PC-9 (cell line): ENCODE results near the gene STXBP3. TPM values are rescaled to one million over a fixed set of nuclear protein-coding genes. Genes with fewer than 3 reads are reported as not detected.

Experiments
- BruUV-seq: library from RNA; stranded (reverse); fragments of 400-500 nt; replicated peaks from 2 replicates; lab custom pipeline; 2021; lab: Mats Ljungman, UMichigan
- CTCF ChIA-PET: fragments of 300-600 bp; sonication (Branson Sonifier 250); formaldehyde crosslinking; loops from one replicate; lab custom pipeline; 2022; ENCODE audit warnings: antibody characterized with exemption; lab: Charles Lee
- POLR2A ChIA-PET: fragments of 300-600 bp; sonication (Branson Sonifier 250); formaldehyde crosslinking; loops from one replicate; lab custom pipeline; 2022; ENCODE audit warnings: antibody characterized with exemption; ENCODE audit not compliant: unreplicated experiment; lab: Charles Lee
- DNase-seq, 2 experiments: peaks; one replicate each; pipeline versions ENCODE4 v3.0.0 to v3.0.0-alpha.2; 2015 to 2022; ENCODE audit warnings: mixed read lengths in 1 of 2
- H2AFZ ChIP-seq: fragments of 200-600 bp; sonication (generic); 2 replicates; pipeline ENCODE4 v1.8.1; 2017; ENCODE audit warnings: antibody characterized with exemption
- H3F3A ChIP-seq: fragments of 200-600 bp; sonication (generic); 2 replicates; pipeline ENCODE4 v1.8.1; 2017; ENCODE audit warnings: antibody characterized with exemption, mild to moderate bottlenecking, low read depth; ENCODE audit not compliant: insufficient read depth
- H3K27ac ChIP-seq: fragments of 200-600 bp; sonication (generic); 2 replicates; pipeline ENCODE4 v1.6.1; 2016; ENCODE audit warnings: mixed run types
- H3K27me3 ChIP-seq: fragments of 200-600 bp; sonication (generic); 2 replicates; pipeline ENCODE4 v1.6.1; 2016; ENCODE audit warnings: low read depth, mixed run types; ENCODE audit not compliant: insufficient read depth
- H3K36me3 ChIP-seq: fragments of 200-600 bp; sonication (generic); 2 replicates; pipeline ENCODE4 v1.6.1; 2016; ENCODE audit warnings: low read depth, mixed run types
- H3K4me1 ChIP-seq: fragments of 200-600 bp; sonication (generic); replicated peaks from 2 replicates; pipeline ENCODE4 v1.6.1; 2016; ENCODE audit warnings: mixed run types; ENCODE audit not compliant: insufficient read depth
- H3K4me2 ChIP-seq: fragments of 200-600 bp; sonication (generic); 2 replicates; pipeline ENCODE4 v1.6.1; 2017; ENCODE audit warnings: mixed run types
- H3K4me3 ChIP-seq: fragments of 200-600 bp; sonication (generic); 2 replicates; pipeline ENCODE4 v1.6.1; 2016; ENCODE audit warnings: mixed run types
- H3K79me2 ChIP-seq: fragments of 200-600 bp; sonication (generic); 2 replicates; pipeline ENCODE4 v1.6.1; 2017; ENCODE audit warnings: low read depth, mixed run types
- H3K9me2 ChIP-seq: fragments of 200-600 bp; sonication (generic); 2 replicates; pipeline ENCODE4 v1.8.1; 2017; ENCODE audit warnings: mild to moderate bottlenecking; ENCODE audit not compliant: insufficient read depth
- H3K9me3 ChIP-seq: fragments of 200-600 bp; sonication (generic); 2 replicates; pipeline ENCODE4 v1.8.1; 2016; ENCODE audit warnings: low read depth; ENCODE audit not compliant: insufficient read depth
- H4K20me1 ChIP-seq: fragments of 200-600 bp; sonication (generic); 2 replicates; pipeline ENCODE4 v1.8.1; 2017; ENCODE audit not compliant: insufficient read depth
- CTCF ChIP-seq: fragments of 200-600 bp; sonication (generic); conservative IDR thresholded peaks from 2 replicates; pipeline ENCODE4 v1.6.1; 2017; ENCODE audit warnings: mixed run types, antibody characterized with exemption, mild to moderate bottlenecking, moderate library complexity
- EZH2 ChIP-seq: fragments of 200-600 bp; sonication (generic); IDR thresholded peaks from 2 replicates; pipeline ENCODE4 v1.8.0; 2017; ENCODE audit warnings: antibody characterized with exemption, low read depth
- intact Hi-C: fragments of 100-400 bp; cut with micrococcal nuclease; formaldehyde crosslinking; loops from one replicate; pipeline ENCODE4 v1.10.0; 2022; ENCODE audit not compliant: unreplicated experiment
- total RNA-seq: library from RNA; stranded (reverse); gene quantifications from 2 replicates; pipeline ENCODE4 v1.2.3, GENCODE V29; 2021

The STXBP3 gene
- total RNA-seq, 1 experiment from 2014 or later, result 37.0 TPM

- H3K79me2 ChIP-seq, result peaks cover 22% of the 10 kb centered on the region
- H3K27ac ChIP-seq, result no peak overlapping the region
- ChIA-PET CTCF (interaction anchor here (0.5 kb wide), 1 partner anchor 115 kb away, joined by 9 read pairs; no protein-coding TSS in a partner anchor), POLR2A (no interaction called here)
- H2AFZ ChIP-seq, result no peak overlapping the region
- TF ChIP-seq CTCF (no peak), EZH2 (no peak)
- intact Hi-C loops, result no loop called here
- H3K4me2 ChIP-seq, result no peak overlapping the region
- peaks cover 30% of the 10 kb centered on the region for H3K36me3 ChIP-seq
- peaks cover 3% of the 10 kb centered on the region; the same call in 1 of the 2 replicates for H3K4me1 ChIP-seq
- no peak for DNase-seq
- H3K27me3 ChIP-seq, result no peaks in the 10 kb centered on the region
- no TSS peak for BruUV-seq
- no peaks in the 10 kb centered on the region for H3K9me2 ChIP-seq
- H3K9me3 ChIP-seq, result no peaks in the 10 kb centered on the region
- H4K20me1 ChIP-seq, result peaks cover 3% of the 10 kb centered on the region
- H3F3A ChIP-seq, result no peaks in the 10 kb centered on the region; the same call in 1 of the 2 replicates
- no peak overlapping the region for H3K4me3 ChIP-seq
Observed at GRCh38 chr1:108753363-108753762, 6.9 kb downstream of the STXBP3 start.

GRCh38 chr1:108758796-108759195 is 12.3 kb downstream of the STXBP3 start:
- DNase-seq, result no peak
- Histone ChIP-seq H3K36me3 (peaks cover 42% of the 10 kb centered on the region), H3K9me2 (no peaks in the 10 kb centered on the region), H3K27me3 (no peaks in the 10 kb centered on the region), H3K4me3 (no peak overlapping the region), H3K4me1 (no peaks in the 10 kb centered on the region), H3F3A (no peaks in the 10 kb centered on the region; the same call in 1 of the 2 replicates), H2AFZ (no peak overlapping the region), H3K9me3 (no peaks in the 10 kb centered on the region), H3K4me2 (no peak overlapping the region), H3K79me2 (no peaks in the 10 kb centered on the region), H3K27ac (no peak overlapping the region), H4K20me1 (peaks cover 3% of the 10 kb centered on the region; the same call in 1 of the 2 replicates)
- no TSS peak for BruUV-seq
- TF ChIP-seq CTCF (no peak), EZH2 (no peak)
- intact Hi-C loops, result loop anchor here (5.0 kb wide), 1 partner anchor 39 kb away; no protein-coding TSS in a partner anchor
- ChIA-PET POLR2A (no interaction called here), CTCF (no interaction called here)

GRCh38 chr1:108767115-108767514 is 20.6 kb downstream of the STXBP3 start:
- Histone ChIP-seq H3K9me2 (no peaks in the 10 kb centered on the region), H2AFZ (no peak overlapping the region), H3K27ac (no peak overlapping the region), H3K9me3 (no peaks in the 10 kb centered on the region), H3K36me3 (peaks cover 24% of the 10 kb centered on the region), H3K4me3 (no peak overlapping the region), H3K4me2 (no peak overlapping the region), H3K4me1 (no peaks in the 10 kb centered on the region), H3K27me3 (no peaks in the 10 kb centered on the region), H3K79me2 (no peaks in the 10 kb centered on the region), H4K20me1 (peaks cover 3% of the 10 kb centered on the region; the same call in 1 of the 2 replicates), H3F3A (peaks cover 14% of the 10 kb centered on the region)
- no TSS peak for BruUV-seq
- ChIA-PET POLR2A (no interaction called here), CTCF (no interaction called here)
- intact Hi-C loops, result no loop called here
- DNase-seq, result no peak
- no peak for TF ChIP-seq CTCF
- TF ChIP-seq EZH2, result no peak
